Esophagus muscularis mucosa (tissue), 4 donors: ENCODE results near the gene TP53RK. TPM values are rescaled to one million over a fixed set of nuclear protein-coding genes. Genes with fewer than 3 reads are reported as not detected.
A peak's percentile ranks its signal among the peaks of the same experiment; 100 is the strongest.

Source experiments
- DNase-seq: peaks from one replicate; pipeline ENCODE4 v3.0.0-alpha.2; 2017; ENCODE audit errors: extremely low spot score
- H3K27ac ChIP-seq, 4 donors: fragments of 200-600 bp; sonication (generic); replicated peaks in 1 of 4; 1 replicate in 3 of 4; 2 replicates in 1 of 4; pipeline ENCODE4 v1.5.1; 2016 to 2019; ENCODE audit warnings: mild to moderate bottlenecking in 1 of 4
- H3K27me3 ChIP-seq, 4 donors: fragments of 200-600 bp; sonication (generic); one replicate each; pipeline versions ENCODE4 v1.5.1 to v1.6.0; 2016 to 2019
- H3K36me3 ChIP-seq, 4 donors: fragments of 200-600 bp; sonication (generic); one replicate each; pipeline ENCODE4 v1.5.1; 2016 to 2019
- H3K4me1 ChIP-seq, 4 donors: fragments of 200-600 bp; sonication (generic); one replicate each; pipeline ENCODE4 v1.5.1; 2016 to 2019
- H3K4me3 ChIP-seq, 4 donors: fragments of 200-600 bp; sonication (generic); 1 replicate in 2 of 4; 2 replicates in 2 of 4; pipeline ENCODE4 v1.5.1; 2016 to 2019; ENCODE audit warnings: mild to moderate bottlenecking in 4 of 4, moderate library complexity in 1 of 4
- H3K9me3 ChIP-seq, 4 donors: fragments of 200-600 bp; sonication (generic); 1 replicate in 3 of 4; 2 replicates in 1 of 4; pipeline ENCODE4 v1.5.1; 2016 to 2019
- CTCF ChIP-seq, 3 experiments: fragments of 200-600 bp in 2 of 3; fragments of 450-650 bp in 1 of 3; sonication (generic) in 2 of 3; IDR thresholded peaks; one replicate each; pipeline ENCODE4 v1.5.1; 2017 to 2019; ENCODE audit warnings: antibody characterized with exemption in 3 of 3, mild to moderate bottlenecking in 2 of 3, moderate library complexity in 1 of 3
- EP300 ChIP-seq: sonication (generic); formaldehyde crosslinking; IDR thresholded peaks from one replicate; pipeline ENCODE4 v1.6.1; 2017; ENCODE audit warnings: antibody characterized with exemption
- POLR2A ChIP-seq: fragments of 450-650 bp; IDR thresholded peaks from one replicate; pipeline ENCODE4 v1.6.1; 2017; ENCODE audit warnings: antibody characterized with exemption, moderate library complexity, mild to moderate bottlenecking, low read depth
- POLR2AphosphoS5 ChIP-seq, 2 donors: sonication (generic); formaldehyde crosslinking; IDR thresholded peaks; one replicate each; pipeline ENCODE4 v1.6.1; 2017; ENCODE audit warnings: antibody characterized with exemption in 2 of 2
- WGBS: methylation state at CpG from one replicate; pipeline ENCODE4 v1.1.5; 2018; 5-methylcytosine and 5-hydroxymethylcytosine counted together
- intact Hi-C: fragments of 100-400 bp; cut with DNase I; formaldehyde crosslinking; loops from one replicate; pipeline ENCODE4 v1.15.1; 2023
- total RNA-seq, 4 donors: library from RNA; depleted of rRNA; stranded (reverse); fragments of >200 nt; gene quantifications; one replicate each; pipeline versions ENCODE4 v1.1.0 to v1.2.1, GENCODE V29; 2016

The TP53RK gene
- total RNA-seq = 10 to 100 TPM; 19.9 to 22.2 (median 21.0) TPM

GRCh38 chr20:46689082-46689753 is at the start of gene TP53RK:
Gene TP53RK (minus strand): TSS chr20:46689444. CDS start chr20:46689414, 30 bp downstream.
- H3K27ac ChIP-seq = peak within 1 kb of the TSS; percentile 94 to 99 (median 97)
- peaks cover 0 to 18% (median 12%) of the 10 kb centered on the region in 4 donors for H3K36me3 ChIP-seq
- TF ChIP-seq POLR2A = peak; percentile 62
- TF ChIP-seq CTCF (IDR thresholded peaks at IDR 0.05) = peak; percentile 23 to 57 (median 23)
- TF ChIP-seq EP300 = no peak
- peak; percentile 89 to 92 for TF ChIP-seq POLR2AphosphoS5 (IDR thresholded peaks at IDR 0.05)
- under 1% methylated on average over 41 of the region's 71 CpGs for WGBS
- DNase-seq = peak; percentile 99
- intact Hi-C loops = no loop called here
- no peaks in the 10 kb centered on the region for H3K9me3 ChIP-seq
- peaks cover 19 to 47% (median 41%) of the 10 kb centered on the region in 4 donors for H3K4me1 ChIP-seq
- H3K27me3 ChIP-seq = no peaks in the 10 kb centered on the region
- peak within 1 kb of the TSS; percentile 70 to 93 (median 88) for H3K4me3 ChIP-seq

GRCh38 chr20:46735436-46735835 is 46.2 kb upstream of the TP53RK start:
- Histone ChIP-seq H3K27me3 (peaks cover 0 to 6% (median 0%) of the 10 kb centered on the region in 4 donors), H3K9me3 (no peaks in the 10 kb centered on the region), H3K4me1 (no peaks in the 10 kb centered on the region), H3K4me3 (no peak overlapping the region), H3K27ac (no peak overlapping the region), H3K36me3 (peaks cover 0 to 21% (median 2%) of the 10 kb centered on the region in 4 donors)
- intact Hi-C loops = no loop called here
- no peak for DNase-seq
- WGBS = 99% methylated on average over 2 of the region's 2 CpGs
- TF ChIP-seq POLR2AphosphoS5 (IDR thresholded peaks at IDR 0.05) (no peak), EP300 (no peak), POLR2A (no peak), CTCF (IDR thresholded peaks at IDR 0.05) (no peak)

- TF ChIP-seq EP300 (no peak), CTCF (IDR thresholded peaks at IDR 0.05) (no peak), POLR2A (no peak), POLR2AphosphoS5 (IDR thresholded peaks at IDR 0.05) (no peak)
- H3K36me3 ChIP-seq = peaks cover 0 to 47% (median 4%) of the 10 kb centered on the region in 4 donors
- H3K27ac ChIP-seq = no peak overlapping the region
- DNase-seq = no peak
- H3K4me1 ChIP-seq = no peaks in the 10 kb centered on the region
- no peaks in the 10 kb centered on the region for H3K9me3 ChIP-seq
- no peaks in the 10 kb centered on the region for H3K27me3 ChIP-seq
- WGBS = 90% methylated on average over 4 of the region's 4 CpGs
- intact Hi-C loops = no loop called here
- no peak overlapping the region for H3K4me3 ChIP-seq
Measured at GRCh38 chr20:46731770-46732169, 42.5 kb upstream of the TP53RK start.

GRCh38 chr20:46725186-46726165 is 36.2 kb upstream of the TP53RK start:
- Histone ChIP-seq H3K27ac (no peak overlapping the region), H3K4me3 (no peak overlapping the region), H3K36me3 (peaks cover 0 to 44% (median 9%) of the 10 kb centered on the region in 4 donors), H3K27me3 (no peaks in the 10 kb centered on the region), H3K9me3 (peaks cover 0 to 10% (median 6%) of the 10 kb centered on the region in 4 donors), H3K4me1 (no peaks in the 10 kb centered on the region)
- 98% methylated on average over 17 of the region's 27 CpGs for WGBS
- DNase-seq = no peak
- intact Hi-C loops = no loop called here
- TF ChIP-seq EP300 = no peak
- TF ChIP-seq POLR2AphosphoS5 (IDR thresholded peaks at IDR 0.05) = no peak
- no peak for TF ChIP-seq POLR2A
- no peak for TF ChIP-seq CTCF (IDR thresholded peaks at IDR 0.05)
